Measurements from ENCODE around the gene CBLN3. TPM values are rescaled to one million over a fixed set of nuclear protein-coding genes. Genes with fewer than 3 reads are reported as not detected.
A peak's percentile ranks its signal among the peaks of the same experiment; 100 is the strongest.

CBLN3 gene
- total RNA-seq, 3 donors from 2014 or later (not counting 1 experiment from before 2014, with no cell fraction given), result 0.75 to 1.5 (median 1.1) TPM

DNA sequence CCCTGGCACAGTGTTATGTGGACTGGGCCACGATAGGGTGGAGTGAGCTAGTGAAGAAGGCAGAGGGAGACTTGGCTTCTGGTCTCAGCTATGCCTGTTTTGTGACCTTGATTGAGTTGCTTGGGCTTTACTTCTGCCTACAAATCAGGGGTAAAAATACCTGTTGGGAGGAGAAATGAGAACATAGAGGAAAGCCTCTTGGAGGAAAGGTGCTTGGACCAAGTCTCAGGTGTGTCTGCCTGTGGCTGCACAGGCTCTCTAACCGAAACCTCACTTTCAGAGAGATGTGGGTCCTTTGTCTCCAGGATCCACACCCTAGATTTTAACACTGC lies 8.2 kb upstream of the CBLN3 start:
- Mint-ChIP-seq H3K36me3 (no peaks in the 10 kb centered on the region), H3K27me3 (ENCODE audit: low read depth in 2 of 2) (no peaks in the 10 kb centered on the region), H3K4me1 (peaks cover 36 to 63% of the 10 kb centered on the region in 2 donors), H3K9me3 (no peaks in the 10 kb centered on the region), H3K4me3 (no peak overlapping the region), H3K27ac (peak overlapping the region; percentile 19 to 45)
- WGBS (ENCODE audit: insufficient coverage), result 69% methylated on average over 2 of the region's 2 CpGs
- H3K4me3 ChIP-seq (ENCODE audit: low read length), result no peak overlapping the region
- intact Hi-C loops (cut with micrococcal nuclease), result loop anchor here (10.0 kb wide), 1 partner anchor 193 kb away; the partner anchor contains the start of gene TINF2
- H3K36me3 ChIP-seq (ENCODE audit: control insufficient read depth, insufficient read depth, low read length), result peaks cover 65% of the 10 kb centered on the region
- no peak overlapping the region for H3K27ac ChIP-seq (ENCODE audit: low read length)
- no peak for DNase-seq
- no peak for ATAC-seq
- H3K4me1 ChIP-seq (ENCODE audit: control insufficient read depth, insufficient read depth, low read length), result peaks cover 32% of the 10 kb centered on the region
- H3K9me3 ChIP-seq (ENCODE audit: control insufficient read depth, insufficient read depth, low read length), result no peaks in the 10 kb centered on the region
- TF ChIP-seq, protein P1, sequence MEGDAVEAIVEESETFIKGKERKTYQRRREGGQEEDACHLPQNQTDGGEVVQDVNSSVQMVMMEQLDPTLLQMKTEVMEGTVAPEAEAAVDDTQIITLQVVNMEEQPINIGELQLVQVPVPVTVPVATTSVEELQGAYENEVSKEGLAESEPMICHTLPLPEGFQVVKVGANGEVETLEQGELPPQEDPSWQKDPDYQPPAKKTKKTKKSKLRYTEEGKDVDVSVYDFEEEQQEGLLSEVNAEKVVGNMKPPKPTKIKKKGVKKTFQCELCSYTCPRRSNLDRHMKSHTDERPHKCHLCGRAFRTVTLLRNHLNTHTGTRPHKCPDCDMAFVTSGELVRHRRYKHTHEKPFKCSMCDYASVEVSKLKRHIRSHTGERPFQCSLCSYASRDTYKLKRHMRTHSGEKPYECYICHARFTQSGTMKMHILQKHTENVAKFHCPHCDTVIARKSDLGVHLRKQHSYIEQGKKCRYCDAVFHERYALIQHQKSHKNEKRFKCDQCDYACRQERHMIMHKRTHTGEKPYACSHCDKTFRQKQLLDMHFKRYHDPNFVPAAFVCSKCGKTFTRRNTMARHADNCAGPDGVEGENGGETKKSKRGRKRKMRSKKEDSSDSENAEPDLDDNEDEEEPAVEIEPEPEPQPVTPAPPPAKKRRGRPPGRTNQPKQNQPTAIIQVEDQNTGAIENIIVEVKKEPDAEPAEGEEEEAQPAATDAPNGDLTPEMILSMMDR (IDR thresholded peaks at IDR 0.05), result no peak
- H3K27me3 ChIP-seq (ENCODE audit: control insufficient read depth, insufficient read depth, low read length), result no peaks in the 10 kb centered on the region

DNA sequence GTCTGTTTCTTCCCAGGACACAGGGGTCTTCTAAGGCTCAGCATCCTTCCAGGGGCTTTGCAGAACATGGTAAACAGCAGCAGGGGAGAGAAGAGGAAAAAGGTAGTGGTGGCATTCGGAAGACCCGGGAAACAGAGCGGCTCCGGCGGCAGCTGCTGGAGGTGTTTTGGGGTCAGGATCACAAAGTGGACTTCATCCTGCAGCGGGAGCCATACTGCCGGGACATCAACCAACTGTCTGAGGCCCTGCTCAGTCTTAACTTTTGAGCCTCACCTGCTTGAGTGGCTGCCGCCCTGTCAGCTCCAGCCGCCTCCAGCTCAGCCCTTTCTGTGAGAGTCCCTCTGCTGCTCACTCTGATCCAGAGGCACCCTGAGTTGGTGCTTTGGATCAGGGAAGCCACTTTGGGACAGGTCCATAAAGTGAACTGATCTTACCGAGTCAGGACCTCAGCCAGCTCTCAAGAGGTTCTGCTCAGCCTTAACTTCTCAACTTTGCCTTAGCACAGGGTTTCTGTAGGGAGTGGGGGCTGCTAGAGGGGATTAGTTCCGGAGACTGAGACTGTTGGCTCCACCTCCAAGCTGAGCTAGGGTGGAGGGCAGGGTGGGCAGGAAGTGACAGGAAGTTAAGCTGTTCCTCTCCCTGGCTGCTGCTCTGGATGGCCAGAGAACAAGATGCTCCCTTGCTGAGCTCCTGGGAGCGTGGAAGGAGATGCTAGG lies 7.7 kb upstream of the CBLN3 start:
- Mint-ChIP-seq H3K4me3 (peak overlapping the region; percentile 31), H3K9me3 (no peaks in the 10 kb centered on the region), H3K36me3 (no peaks in the 10 kb centered on the region), H3K4me1 (peaks cover 31 to 58% of the 10 kb centered on the region in 2 donors), H3K27me3 (ENCODE audit: low read depth in 2 of 2) (no peaks in the 10 kb centered on the region), H3K27ac (peak overlapping the region; percentile 19 to 50)
- no peak overlapping the region for H3K4me3 ChIP-seq (ENCODE audit: low read length)
- no peaks in the 10 kb centered on the region for H3K9me3 ChIP-seq (ENCODE audit: control insufficient read depth, insufficient read depth, low read length)
- H3K36me3 ChIP-seq (ENCODE audit: control insufficient read depth, insufficient read depth, low read length), result peaks cover 70% of the 10 kb centered on the region
- no peaks in the 10 kb centered on the region for H3K27me3 ChIP-seq (ENCODE audit: control insufficient read depth, insufficient read depth, low read length)
- intact Hi-C loops (cut with micrococcal nuclease), result loop anchor here (10.0 kb wide), 1 partner anchor 192 kb away; the partner anchor contains the start of gene TINF2
- DNase-seq (peak in 1 of 2 donors; percentile 39), ATAC-seq (no peak)
- H3K4me1 ChIP-seq (ENCODE audit: control insufficient read depth, insufficient read depth, low read length), result peaks cover 36% of the 10 kb centered on the region
- TF ChIP-seq, protein P1 (IDR thresholded peaks at IDR 0.05), result peak; percentile 15
- H3K27ac ChIP-seq (ENCODE audit: low read length), result no peak overlapping the region
- 66% methylated on average over 12 of the region's 12 CpGs for WGBS (ENCODE audit: insufficient coverage)

DNA sequence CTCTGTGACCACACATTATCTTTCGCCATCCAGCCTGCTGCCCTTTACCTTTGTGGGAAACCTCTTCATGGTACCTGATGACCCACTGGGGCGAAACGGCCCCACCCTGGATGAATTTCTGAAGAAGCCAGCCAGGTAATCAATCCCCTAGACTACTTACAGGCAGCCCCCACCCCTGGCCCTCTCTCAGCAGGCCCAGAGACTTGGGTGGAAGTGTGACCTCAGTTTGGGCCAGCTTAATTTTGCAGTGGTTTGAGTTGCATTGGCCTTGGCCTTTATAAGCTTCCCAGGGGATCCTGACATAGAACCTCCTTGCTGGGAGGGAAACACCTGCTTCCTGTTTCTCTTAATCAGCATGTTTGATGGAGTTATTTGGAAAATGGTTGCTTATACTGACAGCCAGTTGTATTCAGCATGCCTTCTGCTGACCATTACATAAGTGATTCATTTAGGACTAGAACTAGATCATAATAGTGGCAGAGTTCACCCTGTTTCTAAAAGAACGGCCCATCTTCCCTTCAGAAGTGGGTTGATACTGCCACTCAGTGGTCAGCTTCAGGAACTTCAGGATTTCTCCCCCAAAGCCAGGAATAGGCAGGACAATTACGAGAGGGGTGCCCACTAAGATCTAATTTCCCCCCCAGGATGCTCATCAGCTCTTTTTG lies 7.0 kb upstream of the CBLN3 start:
- H3K4me3 Mint-ChIP-seq, result peak overlapping the region; percentile 31
- 49% methylated on average over 4 of the region's 5 CpGs for WGBS (ENCODE audit: insufficient coverage)
- H3K27ac ChIP-seq (ENCODE audit: low read length), result no peak overlapping the region
- H3K4me1 Mint-ChIP-seq, result peaks cover 32 to 58% of the 10 kb centered on the region in 2 donors
- no peaks in the 10 kb centered on the region for H3K36me3 Mint-ChIP-seq
- H3K27me3 Mint-ChIP-seq (ENCODE audit: low read depth in 2 of 2), result no peaks in the 10 kb centered on the region
- peak overlapping the region; percentile 19 to 50 for H3K27ac Mint-ChIP-seq
- no peaks in the 10 kb centered on the region for H3K27me3 ChIP-seq (ENCODE audit: control insufficient read depth, insufficient read depth, low read length)
- peaks cover 36% of the 10 kb centered on the region for H3K4me1 ChIP-seq (ENCODE audit: control insufficient read depth, insufficient read depth, low read length)
- peak in 1 of 2 donors; percentile 79 for DNase-seq
- TF ChIP-seq, protein P1 (IDR thresholded peaks at IDR 0.05), result peak; percentile 74
- peak; percentile 66 to 74 (median 72) for ATAC-seq
- intact Hi-C loops (cut with micrococcal nuclease), result loop anchor here (1.0 to 10.0 kb wide), 3 partner anchors 71 to 192 kb away; partner anchors contain the start of gene TINF2
- H3K4me3 ChIP-seq (ENCODE audit: low read length), result no peak overlapping the region
- no peaks in the 10 kb centered on the region for H3K9me3 ChIP-seq (ENCODE audit: control insufficient read depth, insufficient read depth, low read length)
- peaks cover 75% of the 10 kb centered on the region for H3K36me3 ChIP-seq (ENCODE audit: control insufficient read depth, insufficient read depth, low read length)
- no peaks in the 10 kb centered on the region for H3K9me3 Mint-ChIP-seq
